HG02840 (cell line): ENCODE results near the gene CDK5RAP3.
A peak's percentile ranks its signal among the peaks of the same experiment; 100 is the strongest.
"Not testable (repeated sequence)": the region's sequence is repeated elsewhere in the genome, so short reads cannot be mapped to it uniquely, and the experiment has no call there.

Source experiments
- ATAC-seq: cut with Tn5 transposase; IDR thresholded peaks from one replicate; pipeline ENCODE4 v1.9.1; 2021; ENCODE audit warnings: mild to moderate bottlenecking, moderate library complexity, moderate number of reproducible peaks; ENCODE audit not compliant: unreplicated experiment, low FRiP score

Gene CDK5RAP3

GRCh38 chr17:48017817-48018158 lies 46.9 kb downstream of the CDK5RAP3 start:
- not testable (repeated sequence) for ATAC-seq

DNA sequence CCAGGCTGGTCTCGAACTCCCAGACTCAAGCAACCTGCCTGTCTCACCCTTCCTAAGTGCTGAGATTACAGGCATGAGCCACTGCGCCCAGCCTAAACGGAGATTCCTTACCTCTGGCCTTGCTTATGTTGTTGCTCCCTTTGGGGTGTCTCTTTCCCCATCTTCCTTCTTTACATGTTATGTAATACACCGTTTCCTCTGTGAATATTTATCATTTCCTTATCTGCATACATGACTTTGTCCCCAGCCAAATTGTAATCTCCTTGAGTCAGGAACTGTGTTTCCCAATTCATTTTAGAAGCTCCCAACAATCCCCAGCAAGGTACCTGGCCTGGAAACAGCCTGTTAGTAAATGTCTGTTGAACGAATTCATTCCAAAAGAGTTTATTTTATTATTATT lies 51.0 kb downstream of the CDK5RAP3 start:
- no peak for ATAC-seq

- no peak for ATAC-seq
Observed at GRCh38 chr17:48022901-48023300, 52.0 kb downstream of the CDK5RAP3 start.

DNA sequence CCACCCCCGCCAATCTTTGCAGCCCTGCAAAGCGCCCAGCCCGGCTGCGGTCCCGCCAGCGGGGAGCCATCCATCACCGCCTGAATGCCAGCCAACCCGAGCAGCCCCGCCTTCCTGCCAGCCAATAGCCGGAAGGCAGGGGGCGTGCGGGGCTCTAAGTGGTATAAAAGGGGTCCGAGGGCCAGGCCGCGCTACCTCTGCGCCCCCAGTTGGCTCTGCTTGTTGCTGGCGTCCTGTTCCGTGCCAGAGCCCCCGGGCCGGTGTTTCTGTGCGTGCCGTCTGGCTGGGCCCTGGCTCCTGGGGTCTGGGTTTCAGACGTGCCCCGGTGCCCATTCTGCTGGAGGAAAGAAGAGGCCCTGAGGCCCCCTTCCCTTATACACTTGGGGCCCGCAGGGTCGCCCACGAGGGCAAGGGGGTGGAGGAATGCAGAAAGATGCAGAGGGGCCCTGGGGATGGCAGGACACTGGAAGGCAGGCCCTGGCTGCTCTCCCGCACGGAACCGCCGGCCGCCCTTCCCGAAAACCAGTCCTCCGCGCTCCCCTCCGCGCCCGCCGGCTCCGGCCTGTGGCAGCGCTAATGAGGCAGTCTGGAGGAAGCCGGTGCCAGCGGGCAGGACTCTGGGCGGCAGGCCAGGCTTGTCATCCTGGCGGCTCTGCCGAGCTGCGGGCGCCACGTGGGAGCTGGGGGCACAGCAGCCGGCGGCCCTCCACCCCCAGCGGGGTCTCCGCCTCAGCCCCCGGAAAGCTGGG lies 52.7 kb downstream of the CDK5RAP3 start:
- ATAC-seq: no peak

GRCh38 chr17:48024149-48025039 lies 53.5 kb downstream of the CDK5RAP3 start:
- no peak for ATAC-seq

- ATAC-seq: peak; percentile 86
Observed at GRCh38 chr17:48025040-48025903, 54.4 kb downstream of the CDK5RAP3 start.

- ATAC-seq: no peak
Observed at GRCh38 chr17:48025904-48026501, 55.1 kb downstream of the CDK5RAP3 start.

DNA sequence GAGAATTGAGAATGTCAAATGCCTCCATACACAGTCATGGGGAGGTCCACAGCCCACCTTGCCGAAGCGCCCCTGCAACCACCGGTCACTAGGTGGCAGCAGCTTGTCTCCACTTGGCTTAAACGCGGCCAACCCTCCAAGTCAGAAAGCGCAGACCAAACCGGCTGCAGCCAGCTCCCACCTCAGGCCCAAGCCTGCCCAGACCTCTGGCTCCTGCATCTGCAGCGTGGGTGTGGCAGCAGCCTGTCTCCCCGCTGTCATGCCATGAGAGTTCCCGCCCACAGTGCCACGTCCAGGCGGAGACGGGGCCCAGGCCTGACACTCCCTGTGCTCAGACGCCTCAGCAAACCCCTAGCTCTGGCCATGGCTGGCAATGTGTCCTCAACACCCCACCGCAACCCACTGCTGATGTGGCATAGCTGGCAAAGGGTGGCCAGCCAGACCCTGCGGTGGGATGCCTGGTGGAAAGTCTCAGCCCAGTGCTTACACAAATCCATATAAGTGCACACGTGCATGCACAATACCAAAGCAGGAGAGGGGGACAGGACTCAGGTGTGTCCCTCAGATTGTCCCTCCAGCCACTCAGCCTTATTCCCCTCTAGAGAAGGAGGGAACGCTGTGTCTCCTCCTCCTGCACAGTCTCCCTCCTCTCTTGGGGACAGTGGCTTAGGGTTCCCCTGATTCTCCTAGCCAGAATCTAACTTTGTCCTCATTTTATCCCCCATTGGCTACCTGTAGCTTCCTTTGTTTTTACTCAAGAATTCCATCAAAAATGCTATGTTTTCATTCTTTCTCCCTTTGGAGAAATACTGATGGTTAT lies 55.8 kb downstream of the CDK5RAP3 start:
- no peak for ATAC-seq

- ATAC-seq: no peak
Observed at GRCh38 chr17:48027322-48027981, 56.5 kb downstream of the CDK5RAP3 start.

DNA sequence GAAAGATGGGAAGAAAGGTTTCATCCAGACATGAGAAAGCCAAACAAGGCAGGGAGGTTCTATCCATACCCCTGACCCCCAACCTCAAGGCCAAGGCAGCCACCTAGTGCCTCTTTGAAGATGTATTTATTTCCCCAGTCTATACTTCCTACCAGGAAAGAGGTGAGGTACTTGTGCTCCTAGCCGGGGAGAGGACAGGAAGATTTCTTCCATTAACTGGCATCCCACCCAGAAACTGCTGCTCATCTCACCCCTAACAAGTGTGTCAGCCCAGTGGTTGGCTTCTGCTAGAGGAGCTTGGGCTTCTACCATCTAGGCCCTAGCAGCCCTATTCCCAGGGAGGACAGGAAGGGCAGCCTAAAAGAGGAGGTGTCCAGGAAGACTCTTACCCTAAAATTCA lies 57.8 kb downstream of the CDK5RAP3 start:
- ATAC-seq: no peak

GRCh38 chr17:48030531-48030930 lies 59.6 kb downstream of the CDK5RAP3 start:
- ATAC-seq: no peak
